Fibroblast of lung (primary cell): ENCODE data around the gene RPL18A. TPM values are rescaled to one million over a fixed set of nuclear protein-coding genes. Genes with fewer than 3 reads are reported as not detected.

ENCODE experiments used
- DNase-seq, 2 donors: peaks; one replicate each; pipeline versions ENCODE4 v3.0.0 to v3.0.0-alpha.2; 2010; ENCODE audit warnings: low read depth in 2 of 2
- H2AFZ ChIP-seq: 2 replicates; pipeline ENCODE4 v1.5.1; 2012; ENCODE audit warnings: low read length, control low read depth, inconsistent platforms
- H3K27ac ChIP-seq: 2 replicates; pipeline ENCODE4 v1.5.1; 2011; ENCODE audit warnings: low read length, control low read depth; ENCODE audit not compliant: insufficient read depth
- H3K27me3 ChIP-seq: 2 replicates; pipeline ENCODE4 v1.5.1; 2011; ENCODE audit warnings: mild to moderate bottlenecking, low read length; ENCODE audit not compliant: control insufficient read depth, insufficient read depth
- H3K36me3 ChIP-seq: 2 replicates; pipeline ENCODE4 v1.5.1; 2011; ENCODE audit warnings: low read length; ENCODE audit not compliant: control insufficient read depth, insufficient read depth
- H3K4me1 ChIP-seq: 2 replicates; pipeline ENCODE4 v1.5.1; 2011; ENCODE audit warnings: low read length; ENCODE audit not compliant: control insufficient read depth, insufficient read depth; ENCODE audit errors: extremely low read depth
- H3K4me2 ChIP-seq: 2 replicates; pipeline ENCODE4 v1.5.1; 2011; ENCODE audit warnings: low read length, control low read depth; ENCODE audit not compliant: insufficient read depth; ENCODE audit errors: extremely low read depth
- H3K4me3 ChIP-seq, 4 experiments: fragments of 200-600 bp in 1 of 4; sonication (generic) in 1 of 4; replicated peaks in 1 of 4; 2 replicates each; pipeline ENCODE4 v1.5.1; 2011 to 2016; ENCODE audit warnings: low read length in 4 of 4, low read depth in 3 of 4, mild to moderate bottlenecking in 3 of 4, control low read depth in 2 of 4, inconsistent platforms in 1 of 4, mixed read lengths in 1 of 4; ENCODE audit not compliant: insufficient read depth in 1 of 4; ENCODE audit errors: control extremely low read depth in 1 of 4
- H3K79me2 ChIP-seq: 2 replicates; pipeline ENCODE4 v1.5.1; 2012; ENCODE audit warnings: mild to moderate bottlenecking, low read length, inconsistent platforms; ENCODE audit not compliant: control insufficient read depth, insufficient read depth
- H3K9ac ChIP-seq: 2 replicates; pipeline ENCODE4 v1.5.1; 2011; ENCODE audit warnings: mild to moderate bottlenecking, low read length, control low read depth; ENCODE audit not compliant: insufficient read depth
- H3K9me3 ChIP-seq: 2 replicates; pipeline ENCODE4 v1.5.1; 2012; ENCODE audit warnings: low read depth, low read length; ENCODE audit not compliant: control insufficient read depth, insufficient read depth
- H4K20me1 ChIP-seq: 2 replicates; pipeline ENCODE4 v1.5.1; 2011; ENCODE audit warnings: low read length; ENCODE audit not compliant: control insufficient read depth, insufficient read depth; ENCODE audit errors: extremely low read depth
- CTCF ChIP-seq, 2 donors: IDR thresholded peaks in 1 of 2; conservative IDR thresholded peaks in 1 of 2; 1 replicate in 1 of 2; 2 replicates in 1 of 2; pipeline ENCODE4 v1.5.1; 2011 to 2012; ENCODE audit warnings: low read length in 2 of 2, control low read depth in 1 of 2, inconsistent platforms in 1 of 2, low read depth in 1 of 2, mild to moderate bottlenecking in 1 of 2
- EZH2 ChIP-seq: IDR thresholded peaks from 2 replicates; pipeline ENCODE4 v1.5.1; 2012; ENCODE audit warnings: low read length, control low read depth, mild to moderate bottlenecking; ENCODE audit errors: missing control alignments
- polyA plus RNA-seq, 2 donors: library from polyadenylated mRNA; depleted of rRNA in 1 of 2; stranded (reverse) in 1 of 2; unstranded in 1 of 2; fragments of >200 nt; gene quantifications; 2 replicates each; pipeline ENCODE4 v1.2.1, GENCODE V29; 2011 to 2012; ENCODE audit warnings: missing spikeins in 1 of 2
- total RNA-seq: library from RNA; depleted of rRNA; stranded (reverse); fragments of >200 nt; gene quantifications from 2 replicates; pipeline ENCODE4 v1.2.1, GENCODE V29; 2014

RPL18A gene
- total and polyA plus RNA-seq, 2 donors (not counting 1 experiment from before 2014, with no cell fraction given), result 891 to 1,148 TPM

- Histone ChIP-seq H3K9ac (no peak overlapping the region), H3K9me3 (no peaks in the 10 kb centered on the region), H3K27me3 (no peaks in the 10 kb centered on the region), H2AFZ (no peak overlapping the region), H3K27ac (no peak overlapping the region), H3K79me2 (no peaks in the 10 kb centered on the region), H3K4me3 (no peak overlapping the region), H3K4me2 (no peak overlapping the region), H3K36me3 (no peaks in the 10 kb centered on the region), H4K20me1 (no peaks in the 10 kb centered on the region), H3K4me1 (no peaks in the 10 kb centered on the region)
- no peak for DNase-seq
- TF ChIP-seq EZH2 (no peak), CTCF (conservative IDR thresholded peaks at IDR 0.05 in 1 of 2, IDR thresholded peaks at IDR 0.05 in 1 of 2; ENCODE audit: low read depth in 1 of 2, low read length in 2 of 2) (no peak)
Observed at GRCh38 chr19:17910791-17911360, 51.2 kb downstream of the RPL18A start.

Other genes with a start within 250 kb of the RPL18A start
- under 0.01 TPM in 2 replicates for gene UNC13A, start 171.6 kb upstream of the RPL18A start, total RNA-seq
- gene UNC13A, start 171.6 kb upstream of the RPL18A start, polyA plus RNA-seq, result 0.27 and 0.28 TPM in 2 replicates
- 15.9 and 18.3 TPM in 2 replicates for gene MAP1S, start 140.4 kb upstream of the RPL18A start, total RNA-seq
- gene MAP1S, start 140.4 kb upstream of the RPL18A start, polyA plus RNA-seq, result 10.5 and 13.1 TPM in 2 replicates
- gene FCHO1, start 108.4 kb upstream of the RPL18A start, total RNA-seq, result under 0.01 and 0.33 TPM in 2 replicates
- 0.07 and 0.16 TPM in 2 replicates for gene FCHO1, start 108.4 kb upstream of the RPL18A start, polyA plus RNA-seq
- gene B3GNT3, start 64.8 kb upstream of the RPL18A start, total RNA-seq, result not detected in 2 replicates
- gene B3GNT3, start 64.8 kb upstream of the RPL18A start, polyA plus RNA-seq, result not detected in 2 replicates
- gene INSL3, start 38.4 kb upstream of the RPL18A start, total RNA-seq, result not detected in 2 replicates
- not detected in 2 replicates for gene INSL3, start 38.4 kb upstream of the RPL18A start, polyA plus RNA-seq
- 1.2 and 1.3 TPM in 2 replicates for gene JAK3, start 11.9 kb upstream of the RPL18A start, total RNA-seq
- 0.26 and 1.1 TPM in 2 replicates for gene JAK3, start 11.9 kb upstream of the RPL18A start, polyA plus RNA-seq
- not detected in 2 replicates for gene SLC5A5, start 12.0 kb downstream of the RPL18A start, total RNA-seq
- not detected in 2 replicates for gene SLC5A5, start 12.0 kb downstream of the RPL18A start, polyA plus RNA-seq
- 31.1 and 37.2 TPM in 2 replicates for gene CCDC124, start 73.1 kb downstream of the RPL18A start, total RNA-seq
- gene CCDC124, start 73.1 kb downstream of the RPL18A start, polyA plus RNA-seq, result 44.3 and 54.0 TPM in 2 replicates
- gene KCNN1, start 107.2 kb downstream of the RPL18A start, total RNA-seq, result under 0.01 TPM in 2 replicates
- not detected in 2 replicates for gene KCNN1, start 107.2 kb downstream of the RPL18A start, polyA plus RNA-seq
- gene ARRDC2, start 148.3 kb downstream of the RPL18A start, total RNA-seq, result 3.9 and 9.1 TPM in 2 replicates
- gene ARRDC2, start 148.3 kb downstream of the RPL18A start, polyA plus RNA-seq, result 2.1 and 3.0 TPM in 2 replicates
- gene IL12RB1, start 227.0 kb downstream of the RPL18A start, total RNA-seq, result under 0.01 and 0.50 TPM in 2 replicates
- 0.06 and 0.75 TPM in 2 replicates for gene IL12RB1, start 227.0 kb downstream of the RPL18A start, polyA plus RNA-seq
- 2.3 and 4.1 TPM in 2 replicates for gene MAST3, start 237.9 kb downstream of the RPL18A start, total RNA-seq
- gene MAST3, start 237.9 kb downstream of the RPL18A start, polyA plus RNA-seq, result 2.0 and 2.3 TPM in 2 replicates